Measurements from ENCODE around the gene SLC4A9.

GRCh38 chr5:140381351-140381750, 21.4 kb downstream of the SLC4A9 start:
- TF ChIP-seq POLR2A (IDR thresholded peaks at IDR 0.05) (no peak), CTCF (IDR thresholded peaks at IDR 0.05) (no peak), POLR2AphosphoS5 (IDR thresholded peaks at IDR 0.05) (no peak)
